Memory B cell (primary cell): Measurements from ENCODE around the gene COBL.
"Not testable (repeated sequence)": the region's sequence is repeated elsewhere in the genome, so short reads cannot be mapped to it uniquely, and the experiment has no call there.

Source experiments
- ATAC-seq: fragments of 150-1000 bp; cut with Tn5 transposase; 2 replicates; pipeline ENCODE4 v1.10.0; 2021; ENCODE audit warnings: low read depth, mild to moderate bottlenecking, moderate library complexity
- DNase-seq, 2 donors: peaks; one replicate each; pipeline ENCODE4 v3.0.0; 2022; ENCODE audit warnings: low spot score in 2 of 2
- H3K27ac Mint-ChIP-seq: one replicate; pipeline ENCODE4 v1.8.0; 2022; ENCODE audit warnings: mild to moderate bottlenecking, moderate library complexity, mixed read lengths
- H3K27me3 Mint-ChIP-seq: one replicate; pipeline ENCODE4 v1.8.0; 2022; ENCODE audit warnings: mixed read lengths
- H3K36me3 Mint-ChIP-seq: one replicate; pipeline ENCODE4 v1.8.0; 2022; ENCODE audit warnings: mild to moderate bottlenecking, mixed read lengths
- H3K4me1 Mint-ChIP-seq: one replicate; pipeline ENCODE4 v1.8.0; 2022; ENCODE audit warnings: mixed read lengths
- H3K4me3 Mint-ChIP-seq: one replicate; pipeline ENCODE4 v1.8.0; 2022; ENCODE audit warnings: mild to moderate bottlenecking, moderate library complexity, mixed read lengths
- H3K9me3 Mint-ChIP-seq: one replicate; pipeline ENCODE4 v1.8.0; 2022; ENCODE audit warnings: mixed read lengths

COBL gene

DNA sequence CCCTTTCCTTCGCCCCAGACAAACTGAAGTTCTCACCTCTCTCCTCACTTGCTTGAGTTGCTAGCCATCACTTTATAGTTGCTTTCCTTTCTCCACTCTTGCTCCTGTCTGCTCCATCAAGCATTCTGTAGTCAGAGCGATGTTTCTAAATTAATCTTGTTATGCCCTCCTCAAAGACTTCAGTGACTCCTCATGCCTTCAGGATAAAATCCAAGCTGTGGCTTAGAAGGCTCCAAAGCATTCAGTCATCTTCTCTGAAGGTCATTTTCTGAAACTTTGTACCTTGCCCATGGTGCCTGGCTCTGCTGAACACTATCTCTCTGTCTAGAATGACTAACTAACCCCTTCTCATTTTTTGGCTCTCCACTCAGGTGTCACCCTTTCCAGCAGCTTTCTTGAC lies 311.5 kb downstream of the COBL start:
- Mint-ChIP-seq H3K9me3 (peaks cover 6% of the 10 kb centered on the region), H3K27ac (no peak overlapping the region), H3K4me3 (no peak overlapping the region), H3K4me1 (no peaks in the 10 kb centered on the region), H3K36me3 (no peaks in the 10 kb centered on the region), H3K27me3 (no peaks in the 10 kb centered on the region)
- ATAC-seq = no peak
- no peak for DNase-seq

DNA sequence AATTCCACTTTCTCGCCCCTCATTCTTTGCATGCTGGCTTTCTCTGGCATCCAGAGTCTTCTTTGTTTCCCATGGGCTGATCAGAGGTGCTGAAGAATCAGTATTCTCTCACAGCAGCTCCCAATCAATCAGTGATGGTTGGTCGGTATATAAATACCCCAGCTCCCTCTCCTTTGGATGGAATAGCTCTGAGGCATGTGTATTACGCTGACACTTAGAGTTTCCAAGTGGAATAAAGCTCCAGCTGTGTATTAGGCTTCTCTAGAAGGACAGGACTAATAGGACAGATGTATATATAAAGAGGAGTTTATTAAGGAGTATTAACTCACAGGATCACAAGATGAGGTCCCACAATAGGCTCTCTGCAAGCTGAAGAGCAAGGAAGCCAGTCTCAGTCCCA lies 315.7 kb downstream of the COBL start:
- ATAC-seq = no peak
- DNase-seq = no peak
- Mint-ChIP-seq H3K27ac (no peak overlapping the region), H3K36me3 (no peaks in the 10 kb centered on the region), H3K4me3 (no peak overlapping the region), H3K27me3 (no peaks in the 10 kb centered on the region), H3K4me1 (no peaks in the 10 kb centered on the region), H3K9me3 (peaks cover 8% of the 10 kb centered on the region)

DNA sequence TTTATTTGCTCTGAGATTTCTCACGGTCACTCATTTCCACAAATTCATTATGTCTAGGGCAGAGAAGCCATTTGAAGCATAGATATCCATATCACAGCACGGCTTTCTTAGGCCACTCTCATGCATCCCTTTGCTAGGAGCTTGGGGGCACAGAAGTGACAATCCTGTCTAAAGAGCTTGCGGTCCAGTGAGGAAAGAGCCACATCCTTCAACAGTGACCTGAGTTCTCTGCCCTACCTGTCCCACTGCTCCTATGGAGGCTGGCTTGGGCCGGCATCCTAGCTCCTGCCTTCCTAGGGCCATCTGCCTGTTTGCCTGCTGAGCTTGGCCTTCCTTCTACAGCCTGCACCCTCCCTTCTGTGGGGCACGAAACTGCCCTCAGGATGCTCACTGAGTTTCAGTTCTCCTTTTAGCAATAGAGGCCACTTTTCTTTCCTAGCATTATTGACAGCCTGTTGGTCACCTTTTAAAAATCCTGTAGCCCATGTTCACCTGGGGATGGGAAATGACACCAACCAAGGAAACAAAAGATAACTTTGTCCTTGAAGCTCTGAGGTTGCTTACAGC lies 321.8 kb downstream of the COBL start:
- no peak overlapping the region for H3K27ac Mint-ChIP-seq
- ATAC-seq (no peak), DNase-seq (no peak)
- H3K27me3 Mint-ChIP-seq = no peaks in the 10 kb centered on the region
- H3K9me3 Mint-ChIP-seq = peaks cover 9% of the 10 kb centered on the region
- no peak overlapping the region for H3K4me3 Mint-ChIP-seq
- no peaks in the 10 kb centered on the region for H3K4me1 Mint-ChIP-seq
- H3K36me3 Mint-ChIP-seq = no peaks in the 10 kb centered on the region

DNA sequence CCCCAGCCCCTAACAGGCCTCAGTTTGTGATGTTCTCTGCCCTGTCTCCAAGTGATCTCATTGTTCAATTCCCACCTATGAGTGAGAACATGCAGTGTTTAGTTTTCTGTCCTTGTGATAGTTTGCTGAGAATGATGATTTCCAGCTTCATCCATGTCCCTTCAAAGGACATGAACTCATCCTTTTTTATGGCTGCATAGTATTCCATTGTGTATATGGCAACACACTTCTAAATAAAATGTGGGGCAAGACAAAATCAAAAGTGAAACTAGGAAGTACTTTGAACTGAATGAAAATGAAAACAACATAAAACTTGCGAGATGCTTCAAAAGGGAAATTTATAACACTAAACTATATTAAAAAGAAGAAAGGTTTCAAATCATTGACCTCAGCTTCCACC lies 326.4 kb downstream of the COBL start:
- DNase-seq, H3K27ac Mint-ChIP-seq, H3K9me3 Mint-ChIP-seq, ATAC-seq, H3K4me1 Mint-ChIP-seq, H3K36me3 Mint-ChIP-seq, H3K4me3 Mint-ChIP-seq, H3K27me3 Mint-ChIP-seq: not testable (repeated sequence)

DNA sequence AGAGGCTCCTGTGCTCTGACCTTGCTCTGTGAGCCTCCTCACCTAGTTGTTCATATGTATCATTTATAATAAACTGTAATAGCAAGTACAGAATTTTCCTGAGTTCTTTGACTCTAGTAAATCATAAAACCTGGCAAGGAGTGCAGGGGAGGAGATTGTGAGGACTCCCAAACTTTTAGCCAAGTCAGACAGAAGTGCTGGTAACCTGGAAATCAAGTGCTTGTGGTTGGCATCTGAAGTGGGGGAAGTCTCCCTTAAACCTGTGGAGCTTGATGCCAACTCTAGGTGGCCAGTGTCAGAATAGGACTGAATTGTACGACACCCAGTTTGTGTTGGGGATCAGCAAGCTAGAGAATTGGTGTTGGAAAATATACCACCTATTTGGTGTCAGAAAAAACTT lies 327.6 kb downstream of the COBL start:
- Mint-ChIP-seq H3K4me3 (no peak overlapping the region), H3K36me3 (no peaks in the 10 kb centered on the region)
- no peak for ATAC-seq

DNA sequence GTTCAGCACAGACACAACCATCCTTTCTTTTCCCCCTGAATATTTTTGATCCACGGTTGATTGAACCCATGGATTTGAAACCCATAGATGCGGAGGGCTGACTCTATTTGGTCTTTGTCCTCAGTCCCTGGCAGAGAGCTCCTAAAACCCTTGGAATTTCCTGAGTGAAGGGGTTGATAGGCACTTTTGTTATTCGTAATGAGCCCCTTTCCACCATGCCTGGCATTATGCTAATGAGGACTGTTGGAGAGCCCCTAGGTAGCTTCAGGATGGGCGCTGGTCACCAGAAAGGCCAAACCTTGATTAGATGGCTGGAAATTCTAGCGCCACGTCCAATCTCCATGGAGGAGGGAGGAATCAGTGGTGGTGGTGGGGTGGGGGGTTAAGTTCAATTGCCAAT lies 328.1 kb downstream of the COBL start:
- no peak overlapping the region for H3K27ac Mint-ChIP-seq
- no peak for ATAC-seq
- H3K36me3 Mint-ChIP-seq = no peaks in the 10 kb centered on the region
- no peaks in the 10 kb centered on the region for H3K4me1 Mint-ChIP-seq
- H3K9me3 Mint-ChIP-seq = peaks cover 4% of the 10 kb centered on the region
- DNase-seq = no peak
- no peak overlapping the region for H3K4me3 Mint-ChIP-seq
- peaks cover 3% of the 10 kb centered on the region for H3K27me3 Mint-ChIP-seq

More for the DNA sequence above, 327.6 kb downstream of the COBL start:
- H3K27me3 Mint-ChIP-seq = peaks cover 3% of the 10 kb centered on the region
- H3K27ac Mint-ChIP-seq = no peak overlapping the region
- no peak for DNase-seq
- peaks cover 4% of the 10 kb centered on the region for H3K9me3 Mint-ChIP-seq
- H3K4me1 Mint-ChIP-seq = no peaks in the 10 kb centered on the region

DNA sequence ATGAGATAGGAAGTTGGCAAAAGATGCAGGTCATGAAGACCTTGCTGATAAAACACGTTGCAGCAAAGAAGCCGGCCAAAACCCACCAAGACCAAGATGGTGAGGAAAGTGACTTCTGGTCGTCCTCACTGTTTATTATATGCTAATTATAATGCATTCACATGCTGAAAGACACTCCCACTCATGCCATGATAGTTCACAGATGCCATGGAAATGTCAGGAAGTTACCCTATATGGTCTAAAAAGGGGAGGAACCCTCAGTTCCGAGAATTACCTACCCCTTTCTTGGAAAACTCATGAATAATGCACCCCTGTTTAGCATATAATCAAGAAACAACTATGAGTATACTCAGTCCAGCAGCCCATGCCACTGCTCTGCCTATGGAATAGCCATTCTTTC lies 331.5 kb downstream of the COBL start:
- no peak overlapping the region for H3K4me3 Mint-ChIP-seq
- H3K27me3 Mint-ChIP-seq = peaks cover 6% of the 10 kb centered on the region

DNA sequence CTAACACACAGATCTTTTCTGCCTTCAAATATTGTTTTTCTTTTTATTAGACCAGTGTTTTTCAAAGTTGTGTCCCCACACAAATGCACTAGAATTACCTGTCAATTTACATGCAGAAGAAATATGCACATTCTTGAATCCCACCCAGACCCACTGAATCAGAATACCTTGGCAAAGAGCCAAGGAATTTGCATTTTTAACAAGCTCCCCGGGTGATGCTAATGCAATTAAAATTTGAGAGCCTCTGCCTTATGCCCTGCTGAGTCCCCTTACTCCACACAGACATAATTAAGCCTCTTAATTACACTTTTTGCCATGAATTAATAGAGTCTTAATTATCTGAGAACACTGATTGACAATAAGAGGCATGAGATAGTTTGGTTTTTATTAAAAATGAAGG lies 332.8 kb downstream of the COBL start:
- H3K27ac Mint-ChIP-seq = no peak overlapping the region
- H3K4me3 Mint-ChIP-seq = no peak overlapping the region
- H3K36me3 Mint-ChIP-seq = no peaks in the 10 kb centered on the region
- no peak for DNase-seq
- peaks cover 1% of the 10 kb centered on the region for H3K9me3 Mint-ChIP-seq
- peaks cover 6% of the 10 kb centered on the region for H3K27me3 Mint-ChIP-seq
- no peak for ATAC-seq
- no peaks in the 10 kb centered on the region for H3K4me1 Mint-ChIP-seq

More for the DNA sequence above, 331.5 kb downstream of the COBL start:
- Mint-ChIP-seq H3K9me3 (peaks cover under 1% of the 10 kb centered on the region), H3K4me1 (no peaks in the 10 kb centered on the region), H3K27ac (no peak overlapping the region), H3K36me3 (no peaks in the 10 kb centered on the region)
- DNase-seq (no peak), ATAC-seq (no peak)

DNA sequence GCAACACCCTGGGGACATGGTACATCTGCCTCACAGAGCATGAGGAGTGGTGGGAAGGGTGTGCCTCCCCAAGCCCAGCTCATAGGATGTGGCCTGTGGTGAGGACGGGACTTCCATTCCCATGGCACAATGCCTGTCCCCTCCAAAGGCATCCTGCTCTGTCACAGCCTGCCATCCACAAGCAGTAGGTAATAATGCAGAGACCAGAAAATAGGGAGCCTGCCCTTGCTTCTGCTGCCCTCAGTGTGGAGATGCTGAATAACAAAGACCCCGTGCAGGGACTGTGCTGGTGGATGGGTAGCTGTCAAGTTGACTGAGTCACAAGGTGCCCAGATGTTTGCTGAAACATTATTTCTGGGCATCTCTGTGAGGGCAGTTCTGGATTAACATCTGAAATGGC lies 334.0 kb downstream of the COBL start:
- H3K36me3 Mint-ChIP-seq = no peaks in the 10 kb centered on the region
- ATAC-seq (no peak), DNase-seq (no peak)
- no peaks in the 10 kb centered on the region for H3K4me1 Mint-ChIP-seq
- H3K27ac Mint-ChIP-seq = no peak overlapping the region
- H3K4me3 Mint-ChIP-seq = no peak overlapping the region
- H3K9me3 Mint-ChIP-seq = peaks cover 2% of the 10 kb centered on the region
- peaks cover 6% of the 10 kb centered on the region for H3K27me3 Mint-ChIP-seq

DNA sequence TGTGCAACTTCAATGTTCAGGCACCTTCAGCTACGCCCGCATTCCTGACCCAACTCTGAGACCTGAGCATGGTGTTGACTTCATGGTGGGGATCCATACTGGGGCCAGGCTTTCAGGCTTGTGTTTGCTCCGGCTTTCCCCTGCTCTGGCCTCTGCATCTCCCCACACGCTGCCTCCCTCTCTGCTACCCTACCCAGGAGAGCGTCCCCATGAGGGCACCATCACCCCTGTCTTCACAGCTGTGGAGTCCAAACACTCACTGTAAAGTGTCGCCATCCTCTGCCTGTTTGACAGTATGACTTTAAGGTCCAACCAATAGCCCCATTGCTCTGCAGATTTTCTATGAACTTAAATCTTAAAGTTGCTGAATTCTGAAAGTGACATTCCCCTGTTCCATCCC lies 334.9 kb downstream of the COBL start:
- Mint-ChIP-seq H3K36me3 (no peaks in the 10 kb centered on the region), H3K9me3 (peaks cover 4% of the 10 kb centered on the region), H3K27me3 (peaks cover 6% of the 10 kb centered on the region), H3K4me3 (no peak overlapping the region), H3K27ac (no peak overlapping the region), H3K4me1 (no peaks in the 10 kb centered on the region)
- DNase-seq (no peak), ATAC-seq (no peak)

DNA sequence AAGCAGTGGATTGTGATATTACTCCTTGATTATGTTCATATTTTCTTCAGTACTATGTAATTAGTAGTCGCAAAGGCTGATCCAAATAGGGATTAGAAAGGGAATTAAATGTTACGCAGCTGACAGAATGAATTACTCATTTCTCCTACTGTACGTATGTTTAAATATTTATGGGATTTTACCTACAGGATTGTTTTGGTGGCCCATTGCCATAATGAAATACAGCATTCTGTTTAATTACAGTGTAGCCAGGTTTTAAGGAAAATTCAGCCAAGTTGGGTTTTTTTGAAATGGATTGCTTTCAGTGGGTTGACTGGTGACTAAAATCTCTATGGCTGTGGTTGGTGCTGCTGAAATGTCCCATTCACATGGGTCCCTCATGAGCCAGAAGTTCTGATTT lies 336.2 kb downstream of the COBL start:
- DNase-seq (no peak), ATAC-seq (no peak)
- Mint-ChIP-seq H3K4me3 (no peak overlapping the region), H3K9me3 (peaks cover 5% of the 10 kb centered on the region), H3K27me3 (peaks cover 3% of the 10 kb centered on the region), H3K27ac (no peak overlapping the region), H3K36me3 (no peaks in the 10 kb centered on the region), H3K4me1 (no peaks in the 10 kb centered on the region)

DNA sequence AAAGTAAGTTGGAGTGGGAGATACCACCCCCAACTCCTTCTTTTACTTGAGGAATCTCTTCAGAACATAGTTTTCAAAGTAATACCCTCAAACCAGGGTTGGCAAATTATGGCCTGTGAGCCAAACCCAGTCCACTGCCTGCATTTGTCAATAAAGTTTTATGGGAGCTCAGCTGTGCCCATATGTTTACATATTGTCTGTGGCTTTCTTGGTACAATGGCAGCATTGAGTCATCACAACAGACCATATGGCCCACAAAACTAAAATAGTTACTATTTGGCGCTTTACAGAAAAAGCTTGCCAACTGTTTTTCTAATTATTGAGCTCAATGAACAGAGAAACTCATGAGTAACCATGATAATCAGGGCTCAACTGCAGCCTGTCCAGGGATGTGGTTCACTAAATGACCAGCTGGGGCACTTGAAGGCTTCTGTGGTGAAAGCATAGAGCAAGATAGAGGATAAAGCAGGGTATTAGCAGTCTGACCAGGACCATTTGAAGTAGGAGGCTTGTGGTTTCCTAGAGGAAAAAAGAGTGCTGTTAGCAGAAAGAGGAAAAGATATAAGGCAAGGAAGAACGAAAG lies 337.9 kb downstream of the COBL start:
- H3K27ac Mint-ChIP-seq = no peak overlapping the region
- H3K4me3 Mint-ChIP-seq = no peak overlapping the region
- no peaks in the 10 kb centered on the region for H3K36me3 Mint-ChIP-seq
- no peak for DNase-seq
- no peaks in the 10 kb centered on the region for H3K4me1 Mint-ChIP-seq
- no peak for ATAC-seq
- peaks cover 5% of the 10 kb centered on the region for H3K9me3 Mint-ChIP-seq
- H3K27me3 Mint-ChIP-seq = peaks cover 6% of the 10 kb centered on the region

DNA sequence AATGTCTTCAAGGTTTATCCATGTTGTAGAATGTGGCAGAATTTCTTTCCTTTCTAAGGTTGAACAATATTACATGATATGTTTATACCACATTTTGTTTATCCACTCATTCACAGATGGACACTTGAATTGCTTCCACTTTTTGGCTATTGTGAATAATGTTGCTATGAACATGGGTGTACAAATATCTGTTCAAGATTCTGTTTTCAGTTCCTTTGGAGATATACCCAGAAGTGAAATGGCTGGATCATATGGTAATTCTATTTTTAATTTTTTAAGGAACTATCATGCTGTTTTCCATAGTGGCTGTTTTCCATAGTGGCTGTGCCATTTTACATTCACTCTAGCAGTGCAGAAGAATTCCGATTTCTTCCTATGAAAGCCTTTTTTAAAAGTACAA lies 339.2 kb downstream of the COBL start:
- no peak overlapping the region for H3K27ac Mint-ChIP-seq
- H3K4me1 Mint-ChIP-seq = no peaks in the 10 kb centered on the region
- H3K36me3 Mint-ChIP-seq = no peaks in the 10 kb centered on the region
- no peak for ATAC-seq
- DNase-seq = no peak
- no peak overlapping the region for H3K4me3 Mint-ChIP-seq
- H3K27me3 Mint-ChIP-seq = peaks cover 7% of the 10 kb centered on the region
- peaks cover 5% of the 10 kb centered on the region for H3K9me3 Mint-ChIP-seq

DNA sequence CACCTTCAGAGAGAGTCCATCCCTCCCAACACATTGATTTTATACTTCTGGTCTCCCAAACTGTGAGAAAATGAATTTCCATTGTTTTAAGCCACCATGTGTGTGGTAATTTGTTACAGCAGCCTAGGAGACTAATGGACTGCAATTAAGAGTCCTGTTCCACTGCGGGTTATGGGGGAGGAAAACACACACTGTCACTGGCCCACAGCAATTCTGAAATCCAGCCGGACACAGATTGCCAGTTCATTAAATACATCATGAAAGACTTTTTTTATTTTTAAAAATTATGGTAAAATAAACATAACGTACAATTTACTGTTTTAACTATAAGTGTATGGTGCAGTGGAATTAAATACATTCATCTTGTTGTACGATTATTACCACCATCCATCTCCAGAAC lies 340.5 kb downstream of the COBL start:
- ATAC-seq (no peak), DNase-seq (no peak)
- peaks cover 5% of the 10 kb centered on the region for H3K9me3 Mint-ChIP-seq
- no peaks in the 10 kb centered on the region for H3K4me1 Mint-ChIP-seq
- H3K4me3 Mint-ChIP-seq = no peak overlapping the region
- H3K36me3 Mint-ChIP-seq = no peaks in the 10 kb centered on the region
- H3K27me3 Mint-ChIP-seq = peaks cover 3% of the 10 kb centered on the region
- no peak overlapping the region for H3K27ac Mint-ChIP-seq

DNA sequence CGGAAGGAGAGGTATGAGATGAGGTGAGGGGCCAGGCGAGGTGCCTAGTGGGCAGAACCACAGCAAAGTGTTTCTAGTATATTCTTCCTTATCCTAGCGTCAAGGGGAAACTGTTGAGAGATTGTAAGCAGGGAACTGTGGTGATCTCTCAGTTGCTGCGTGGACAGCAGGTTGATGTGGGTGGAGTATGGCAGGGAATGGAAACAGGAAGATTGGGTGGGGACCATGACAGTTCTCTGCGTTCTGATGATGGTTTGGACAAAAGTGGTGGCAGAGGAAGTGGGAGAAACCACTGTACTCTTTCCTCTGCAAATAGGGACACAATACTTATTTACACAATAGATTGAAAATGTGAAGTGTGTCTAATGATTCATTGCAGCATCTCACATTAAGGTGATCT lies 342.4 kb downstream of the COBL start:
- peaks cover 5% of the 10 kb centered on the region for H3K9me3 Mint-ChIP-seq
- no peak overlapping the region for H3K27ac Mint-ChIP-seq
- no peaks in the 10 kb centered on the region for H3K36me3 Mint-ChIP-seq
- H3K4me1 Mint-ChIP-seq = no peaks in the 10 kb centered on the region
- no peak overlapping the region for H3K4me3 Mint-ChIP-seq
- ATAC-seq = no peak
- no peak for DNase-seq
- peaks cover 3% of the 10 kb centered on the region for H3K27me3 Mint-ChIP-seq
